GM21717 (cell line): ENCODE data around the gene BIN1.
A peak's percentile ranks its signal among the peaks of the same experiment; 100 is the strongest.

ENCODE experiments used
- ATAC-seq: cut with Tn5 transposase; IDR thresholded peaks from one replicate; pipeline ENCODE4 v1.9.1; 2021; ENCODE audit warnings: mild to moderate bottlenecking, moderate library complexity; ENCODE audit not compliant: unreplicated experiment

The BIN1 gene

DNA sequence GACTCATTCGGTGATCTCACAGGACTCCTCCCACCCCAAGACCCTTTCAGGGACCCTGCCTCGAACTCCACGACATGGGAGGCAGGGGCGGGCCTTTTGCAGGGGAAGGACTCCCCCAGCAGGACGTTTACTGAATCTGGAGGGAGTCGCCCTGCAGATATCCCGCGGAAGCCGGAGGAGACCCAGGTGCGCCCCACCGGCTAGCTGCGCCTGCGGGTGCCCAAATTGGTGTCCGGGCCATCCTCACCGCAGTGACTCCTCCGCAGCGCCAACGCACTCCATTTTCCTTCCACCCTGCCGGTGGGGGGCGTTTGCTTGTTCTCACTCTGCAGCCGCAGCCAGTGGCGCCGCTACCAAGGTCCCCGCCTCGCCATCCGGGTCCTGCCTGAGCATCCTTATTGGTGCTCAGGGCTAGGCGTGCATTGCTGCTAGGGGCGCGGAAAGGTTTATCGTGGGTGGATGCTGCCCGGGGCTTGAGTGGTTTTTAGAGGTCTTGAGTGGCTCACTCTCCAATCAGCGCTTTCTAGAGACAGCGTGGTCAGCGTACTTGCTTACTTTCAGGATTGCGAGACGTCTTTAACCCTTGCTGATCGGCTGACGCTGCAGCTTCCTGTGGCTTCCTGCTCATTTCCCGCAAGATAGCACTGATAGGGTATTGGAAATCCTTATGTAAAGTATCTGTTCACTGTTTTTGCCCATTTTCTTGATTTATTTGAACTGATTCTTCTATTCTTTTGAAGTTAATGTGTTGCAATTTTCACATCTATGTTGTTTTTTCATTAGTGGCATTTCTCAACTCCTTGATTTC lies 81.4 kb downstream of the BIN1 start:
- ATAC-seq = peak; percentile 91

DNA sequence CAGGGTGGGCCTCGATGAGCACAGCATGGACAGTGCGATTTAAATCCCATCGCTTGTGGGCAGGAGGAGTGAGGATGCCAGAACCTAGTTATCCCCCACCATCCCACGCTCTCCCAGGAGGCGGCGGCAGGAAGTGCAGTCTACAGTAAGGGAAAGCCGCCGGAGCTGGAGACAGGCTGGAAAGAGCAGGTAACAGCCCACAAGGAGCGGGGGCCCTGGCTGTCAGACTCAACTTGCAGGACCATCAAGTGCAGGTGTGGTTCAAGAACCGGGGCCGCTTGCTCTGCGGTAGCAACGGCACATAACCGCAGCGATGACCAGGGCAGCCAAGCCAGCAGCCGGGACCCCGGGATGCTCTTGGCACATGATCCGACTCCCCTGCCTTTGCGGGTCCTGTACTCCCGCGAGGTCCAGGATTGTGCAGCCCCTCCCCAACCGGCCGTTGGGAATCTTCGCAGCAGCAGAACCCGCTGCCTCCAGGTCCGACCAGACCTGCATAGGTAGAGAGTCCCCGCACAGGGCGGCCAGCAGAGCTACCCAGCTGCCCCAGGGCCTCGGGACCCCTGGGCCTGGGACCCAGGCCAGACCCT lies 82.1 kb downstream of the BIN1 start:
- peak; percentile 8 for ATAC-seq

DNA sequence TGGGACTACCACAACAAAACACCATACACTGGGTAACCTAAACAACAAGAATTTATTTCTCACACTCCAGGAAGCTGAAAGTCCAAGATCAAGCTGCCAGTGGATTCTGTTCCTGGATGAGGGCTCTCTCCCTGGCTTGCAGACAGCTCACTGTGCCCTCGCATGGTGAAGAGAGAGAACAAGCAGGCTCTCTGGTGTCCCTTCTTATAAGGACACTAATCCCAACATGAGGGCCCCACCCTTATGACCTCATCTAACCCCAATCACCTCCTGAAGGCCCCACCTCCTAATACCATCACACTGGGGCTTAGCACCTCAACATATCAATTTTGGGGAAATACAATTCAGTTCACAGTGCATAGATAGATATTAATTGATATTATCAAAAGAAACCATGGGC lies 83.5 kb downstream of the BIN1 start:
- ATAC-seq = no peak

DNA sequence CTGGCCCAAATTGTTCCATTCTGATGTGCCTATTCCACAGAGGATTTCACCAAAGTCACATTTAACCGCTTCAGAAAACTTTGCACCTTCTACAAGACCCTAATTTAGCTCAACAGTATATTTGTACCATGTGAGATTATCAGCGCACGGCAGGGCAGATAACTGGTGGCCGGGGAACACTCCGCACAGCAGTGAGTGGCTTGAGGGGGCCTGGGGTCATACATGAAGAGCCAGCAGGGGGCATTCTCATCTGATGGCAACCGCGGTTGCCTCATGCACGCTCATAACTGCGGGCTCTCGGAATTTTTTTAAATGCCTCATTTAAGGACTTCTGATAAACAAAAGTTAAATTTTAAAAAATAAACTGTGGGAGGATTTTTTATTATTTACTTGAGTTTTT lies 84.1 kb downstream of the BIN1 start:
- ATAC-seq = no peak

DNA sequence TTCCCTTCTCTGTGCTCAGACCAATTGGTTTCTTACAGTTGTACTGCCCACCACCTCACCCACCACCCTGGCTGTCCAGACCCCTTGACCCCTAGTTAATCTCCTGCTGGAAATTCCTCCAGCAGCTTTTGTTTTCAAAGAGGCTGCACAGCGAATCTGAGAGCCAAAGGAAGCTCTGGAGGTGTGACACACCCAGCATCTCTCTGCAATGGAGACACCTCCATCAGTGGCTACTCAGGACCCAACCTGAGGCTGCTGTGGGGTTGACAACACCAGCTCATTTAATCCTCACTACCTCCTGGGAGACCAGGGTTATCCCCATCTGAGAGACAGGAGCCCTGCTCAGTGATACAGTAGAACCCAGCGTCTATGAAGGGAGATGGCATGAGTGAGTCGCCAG lies 86.4 kb downstream of the BIN1 start:
- no peak for ATAC-seq

DNA sequence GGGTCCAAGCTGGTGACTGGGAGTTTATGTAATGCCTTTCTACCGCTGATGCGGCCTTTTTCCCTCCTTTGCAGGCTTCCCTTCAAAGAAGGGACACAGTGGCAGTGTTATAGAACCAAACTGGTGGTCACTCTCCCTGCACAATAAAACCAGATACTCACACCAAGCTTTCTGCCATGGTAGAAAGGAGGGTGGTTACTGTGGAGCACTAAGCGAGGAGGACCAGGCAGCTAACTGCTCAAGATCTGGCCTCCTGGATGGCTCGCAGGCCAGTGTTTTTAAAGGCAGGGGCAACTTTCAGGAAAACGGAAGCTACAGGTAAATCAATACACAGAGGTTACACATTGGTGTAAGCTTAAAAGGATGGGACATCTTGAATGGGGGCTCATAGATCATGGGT lies 89.4 kb downstream of the BIN1 start:
- no peak for ATAC-seq

DNA sequence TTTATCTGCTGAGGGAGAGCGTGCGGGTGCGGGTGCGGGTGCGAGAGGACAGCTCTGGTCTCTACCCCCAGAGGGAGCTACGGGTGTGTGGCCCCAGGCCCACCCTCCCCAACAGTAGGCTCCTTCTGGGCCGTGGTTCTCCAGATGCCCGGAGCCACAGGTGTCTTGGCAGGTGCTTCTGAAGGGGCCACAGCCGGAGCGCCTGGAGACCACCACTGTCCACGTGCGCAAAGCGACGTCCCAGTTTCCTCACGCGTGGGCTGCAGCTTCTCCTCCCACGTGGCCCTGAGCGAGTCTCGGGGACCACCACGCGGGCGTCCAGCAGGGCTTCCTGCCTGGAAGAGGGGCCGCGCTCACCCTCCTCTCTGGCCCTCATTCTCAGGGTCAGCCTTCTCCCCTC lies 90.6 kb downstream of the BIN1 start:
- no peak for ATAC-seq

DNA sequence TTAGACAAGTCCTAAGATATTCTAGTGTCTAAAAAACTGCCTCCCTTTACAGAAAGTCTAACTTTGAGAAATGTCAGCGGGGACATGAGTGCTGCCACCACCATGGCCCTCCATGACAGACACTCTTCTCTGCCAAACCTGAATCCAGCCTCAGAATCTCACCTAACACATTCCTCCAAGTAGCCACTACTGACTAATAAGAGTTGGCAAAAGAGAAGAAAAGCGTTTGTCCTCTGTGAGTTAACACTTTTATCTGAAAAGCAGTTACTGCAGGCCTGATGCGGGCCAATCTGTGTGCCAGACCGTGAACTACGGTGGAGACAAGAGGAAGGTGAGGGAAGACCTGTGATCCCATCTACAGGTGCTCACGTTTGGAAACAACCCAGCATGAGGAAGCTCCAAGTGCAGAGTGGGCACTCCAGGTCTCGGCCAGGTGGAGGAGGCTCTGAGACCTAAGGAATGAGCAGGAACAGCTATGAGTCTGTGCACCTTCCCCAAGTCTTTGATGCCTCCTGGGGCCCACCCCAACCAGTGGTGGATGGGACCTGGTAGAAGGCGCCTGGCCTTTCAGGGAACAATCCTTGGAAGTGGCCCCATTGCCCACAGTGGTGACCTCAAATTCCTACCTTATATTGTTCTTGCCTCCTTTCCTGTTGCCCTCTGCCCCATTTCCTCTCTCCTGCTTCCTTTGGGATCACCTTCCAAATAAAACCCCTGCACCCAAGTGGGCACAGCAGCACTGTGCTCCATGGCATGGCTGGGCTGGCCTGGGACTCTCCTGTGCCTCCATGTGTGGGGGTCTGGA lies 91.6 kb downstream of the BIN1 start:
- ATAC-seq = no peak

DNA sequence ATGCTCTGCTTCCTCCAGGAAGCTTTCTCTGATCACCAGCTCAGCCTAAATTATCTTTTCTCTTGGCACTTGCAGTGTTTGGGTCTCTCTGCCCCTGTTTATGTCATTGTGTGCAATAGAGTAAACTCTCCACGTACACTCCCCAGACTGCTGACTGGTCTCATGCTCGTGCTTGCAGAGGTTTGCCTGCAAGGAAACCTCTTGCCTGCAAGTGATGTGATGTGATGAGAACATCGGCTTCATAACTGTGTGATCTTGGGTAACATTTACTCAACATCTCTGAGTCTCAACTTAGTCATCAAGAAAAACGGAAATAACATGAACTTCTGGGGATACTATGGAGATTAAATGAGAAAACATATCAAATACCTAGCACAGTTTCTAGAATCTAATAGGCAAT lies 92.3 kb downstream of the BIN1 start:
- ATAC-seq = no peak

DNA sequence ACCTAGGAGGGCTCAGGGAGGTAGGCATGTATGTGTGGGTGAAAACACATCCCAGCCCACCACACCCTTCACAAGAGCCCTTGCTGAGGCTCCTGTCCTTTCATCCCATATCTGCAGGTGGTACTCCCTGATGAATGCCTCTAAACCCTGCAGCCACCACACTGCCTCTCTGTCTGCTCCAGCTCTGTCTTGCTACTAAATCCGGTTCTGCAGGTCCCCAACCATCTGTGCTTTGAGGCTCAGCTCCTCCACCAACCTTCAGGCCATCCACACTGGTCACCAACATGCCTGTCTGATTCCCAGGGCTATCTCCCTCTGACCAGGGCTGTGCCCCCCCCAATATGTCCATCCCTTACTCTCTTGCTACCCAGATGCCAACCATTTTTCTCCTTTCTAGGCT lies 92.7 kb downstream of the BIN1 start:
- ATAC-seq = no peak

DNA sequence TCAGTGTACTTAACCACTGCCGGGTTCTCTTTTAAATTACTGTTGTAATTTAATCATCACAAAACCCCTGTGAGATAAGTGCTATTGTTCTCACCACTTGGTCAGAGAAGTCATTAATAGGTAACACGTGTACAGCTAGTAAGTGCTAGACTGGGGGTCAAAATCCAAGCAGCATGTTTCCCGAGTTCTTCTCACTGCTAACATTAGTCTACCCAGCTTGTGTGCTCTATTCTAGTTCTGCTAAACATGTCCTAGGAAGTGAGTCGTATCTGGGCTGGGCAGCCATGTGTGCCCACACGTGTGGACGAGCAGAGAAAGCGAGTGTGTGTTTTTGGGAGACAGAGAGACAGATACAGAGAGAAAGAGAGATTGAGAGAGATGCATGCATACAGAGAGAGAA lies 94.1 kb downstream of the BIN1 start:
- no peak for ATAC-seq

DNA sequence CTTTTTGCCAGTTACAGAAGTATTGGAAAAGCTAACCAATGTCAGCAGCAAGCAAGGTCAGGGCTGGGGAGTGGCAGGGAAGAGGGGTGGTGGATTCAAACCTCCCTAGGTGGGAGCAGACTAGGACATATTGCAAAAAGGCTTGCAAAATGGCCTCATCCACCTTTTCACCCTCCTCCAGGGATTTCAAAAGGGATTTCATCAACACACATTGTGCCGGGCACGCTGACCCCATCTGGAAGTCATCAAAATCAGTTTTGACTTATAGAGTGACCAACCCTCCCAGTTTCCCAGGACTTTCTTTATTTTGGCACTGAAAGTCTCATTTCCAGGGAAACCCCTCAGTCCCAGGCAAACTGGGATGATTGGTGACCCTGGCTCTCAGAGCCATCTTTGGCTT lies 94.7 kb downstream of the BIN1 start:
- ATAC-seq = no peak

DNA sequence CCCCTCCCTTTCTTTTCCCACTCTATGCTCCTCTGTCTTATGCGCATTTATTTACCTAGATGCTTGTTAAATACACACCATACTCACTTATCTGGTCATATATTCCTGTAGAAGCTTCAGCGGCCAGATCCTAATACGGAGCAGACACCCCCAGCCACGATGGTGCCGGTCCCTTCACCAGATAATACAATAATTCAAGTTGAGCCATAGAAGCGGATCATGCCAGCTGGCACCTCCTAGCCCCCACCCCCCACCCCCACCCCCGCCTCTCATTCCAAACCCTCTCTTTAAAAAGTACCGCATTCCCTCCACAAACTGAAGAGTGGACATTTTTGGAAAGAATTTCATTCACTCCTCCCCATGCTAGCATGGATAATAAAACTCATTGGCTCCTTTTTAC lies 95.2 kb downstream of the BIN1 start:
- no peak for ATAC-seq

DNA sequence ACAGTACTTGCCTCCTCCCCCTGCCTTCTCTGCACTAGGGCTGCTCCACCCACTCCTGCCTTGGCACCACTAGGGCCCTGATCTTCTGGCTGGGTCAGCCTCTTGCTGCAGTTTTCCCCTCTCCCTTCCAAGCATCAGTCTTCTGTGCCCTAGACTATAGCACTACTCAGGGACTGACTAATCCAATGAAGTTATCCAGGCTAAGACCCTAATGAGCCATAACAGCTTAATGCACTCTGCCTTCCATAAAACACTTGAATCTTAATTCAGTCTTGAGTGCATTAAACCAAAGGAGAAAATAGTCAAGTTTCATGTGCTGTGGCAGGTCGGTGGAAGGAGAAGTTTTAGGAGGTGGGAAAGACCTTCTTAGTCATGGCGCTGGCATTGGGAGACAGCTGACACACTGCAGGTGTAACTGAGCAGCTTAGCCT lies 95.7 kb downstream of the BIN1 start:
- no peak for ATAC-seq

DNA sequence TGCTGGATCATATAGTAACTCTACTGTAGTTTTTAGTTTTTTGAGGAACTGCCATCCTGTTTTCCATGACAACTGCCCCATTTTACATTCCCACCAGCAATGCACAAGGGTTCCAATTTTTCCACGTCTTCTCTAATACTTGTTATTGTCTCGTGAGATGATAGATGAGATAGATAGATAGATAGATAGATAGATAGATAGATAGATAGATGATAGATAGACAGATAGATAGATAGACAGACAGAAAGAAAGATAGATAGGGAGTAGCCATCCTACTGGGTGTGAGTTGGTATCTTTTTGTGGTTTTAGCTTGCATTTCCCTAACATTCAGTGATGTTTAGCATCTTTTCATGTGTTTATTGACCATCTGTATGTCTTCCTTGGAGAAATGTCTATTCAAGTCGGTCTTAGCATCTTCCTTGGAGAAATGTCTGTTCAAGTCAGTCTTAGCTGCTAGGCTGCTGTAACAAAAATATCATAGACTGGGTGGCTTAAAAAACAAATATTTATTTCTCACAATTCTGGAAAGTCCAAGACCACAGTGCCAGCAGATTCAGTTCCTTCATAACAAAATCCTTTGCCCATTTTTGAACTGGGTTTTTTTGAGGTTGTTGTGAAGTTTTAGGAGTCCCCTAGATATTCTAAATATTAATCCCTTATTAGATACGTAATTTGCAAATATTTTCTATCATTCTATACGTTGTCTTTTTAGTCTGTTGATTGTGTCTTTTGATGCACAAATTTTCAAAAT lies 98.5 kb downstream of the BIN1 start:
- no peak for ATAC-seq

DNA sequence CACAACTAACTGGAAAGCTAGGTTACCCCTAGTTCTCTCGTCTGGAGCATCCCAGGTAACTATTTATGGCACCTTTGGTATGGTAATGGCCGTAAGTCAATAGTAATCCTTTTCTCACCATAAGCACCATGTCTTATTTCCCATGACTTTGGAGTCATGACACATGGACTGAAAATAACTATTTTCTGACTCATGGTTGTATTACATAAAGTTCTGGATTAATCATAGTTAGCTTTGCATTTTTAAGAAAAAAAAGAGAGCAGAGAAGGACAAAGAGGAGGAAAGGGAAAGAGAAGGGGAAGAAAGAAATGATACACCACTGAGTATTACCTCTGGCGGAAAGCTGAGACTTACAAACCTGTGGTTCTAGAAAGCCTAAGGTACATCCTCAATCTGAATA lies 99.3 kb downstream of the BIN1 start:
- no peak for ATAC-seq

DNA sequence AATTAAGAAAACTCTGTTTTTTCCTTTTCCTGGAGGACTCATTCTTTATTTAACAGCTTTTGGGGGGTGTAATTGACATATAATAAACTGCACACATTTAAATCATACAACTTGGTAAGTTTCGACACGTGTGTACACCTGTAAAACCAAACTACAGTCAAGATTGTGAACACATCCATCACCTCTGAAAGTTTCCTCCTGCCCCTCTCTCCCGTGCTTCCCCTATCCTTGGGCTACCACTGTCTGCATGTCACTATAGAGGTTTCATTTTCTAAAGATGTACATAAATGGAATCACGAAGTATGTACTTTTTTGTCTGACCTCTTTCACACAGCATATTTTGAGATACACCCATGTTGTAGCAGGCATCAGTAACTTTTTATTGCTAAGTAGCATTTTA lies 100.0 kb downstream of the BIN1 start:
- no peak for ATAC-seq

DNA sequence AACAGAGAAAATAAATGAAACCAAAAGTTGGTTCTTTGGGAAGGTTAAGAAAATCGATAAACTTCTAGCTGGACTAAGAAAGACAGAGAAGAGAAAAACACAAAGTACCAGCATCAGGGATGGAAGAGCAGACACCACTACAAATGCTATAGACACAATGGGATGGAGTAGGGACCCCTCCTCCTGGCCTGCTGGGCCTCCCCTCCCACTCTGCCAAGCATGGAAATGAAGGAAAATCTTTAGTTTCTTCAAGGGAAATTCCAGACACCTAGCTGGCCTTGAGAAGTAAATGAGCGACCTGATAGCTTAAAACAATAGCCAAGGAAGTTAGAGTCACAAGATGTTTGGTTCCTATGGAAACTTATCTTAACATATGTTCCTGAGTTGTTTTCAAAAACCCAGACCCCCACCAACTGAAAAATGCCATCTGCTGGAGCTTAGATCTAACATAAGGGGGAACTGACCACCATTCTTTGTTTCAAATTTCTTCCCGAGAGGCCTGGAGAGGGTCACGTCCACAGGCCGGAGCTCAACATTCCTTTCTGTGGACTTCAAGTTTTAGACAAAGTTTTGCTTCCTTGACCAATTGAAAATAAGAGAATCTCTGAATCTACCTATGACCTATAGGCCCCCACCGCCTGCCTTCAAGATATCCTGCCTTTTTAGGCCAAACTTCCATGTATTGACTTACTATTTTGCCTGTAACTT lies 101.9 kb downstream of the BIN1 start:
- no peak for ATAC-seq

DNA sequence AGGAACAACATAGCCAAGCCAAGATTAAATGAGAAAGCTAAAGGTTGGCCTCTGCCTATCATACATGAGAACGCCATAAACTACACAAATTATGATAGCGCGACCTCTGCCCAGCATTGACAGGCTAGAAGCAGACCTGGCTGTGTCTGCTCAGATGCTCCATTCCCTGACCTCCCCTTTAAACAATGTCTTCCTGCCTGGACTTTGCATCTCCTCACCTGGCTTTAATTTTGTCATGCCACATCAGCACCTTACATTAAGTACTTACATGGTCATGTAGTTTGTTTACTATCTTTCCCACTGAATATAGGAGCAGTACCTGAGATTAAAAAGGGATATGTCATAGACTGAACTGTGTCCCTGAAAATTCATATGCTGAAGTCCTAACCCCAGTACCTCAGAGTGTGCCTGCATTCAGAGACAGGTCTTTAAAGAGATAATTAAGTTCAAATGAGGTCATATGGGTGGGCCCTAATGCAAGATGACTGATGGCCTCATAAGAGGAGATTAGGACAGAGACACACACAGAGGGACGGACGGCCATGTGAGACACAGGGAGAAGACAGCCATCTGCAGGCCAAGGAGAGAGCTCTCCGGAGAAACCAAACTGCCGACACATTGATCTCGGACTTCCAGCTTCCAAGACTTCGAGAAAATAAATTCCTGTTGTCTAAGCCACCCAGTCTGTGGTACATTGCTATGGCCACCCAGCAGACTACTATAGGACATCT lies 103.7 kb downstream of the BIN1 start:
- ATAC-seq = no peak

DNA sequence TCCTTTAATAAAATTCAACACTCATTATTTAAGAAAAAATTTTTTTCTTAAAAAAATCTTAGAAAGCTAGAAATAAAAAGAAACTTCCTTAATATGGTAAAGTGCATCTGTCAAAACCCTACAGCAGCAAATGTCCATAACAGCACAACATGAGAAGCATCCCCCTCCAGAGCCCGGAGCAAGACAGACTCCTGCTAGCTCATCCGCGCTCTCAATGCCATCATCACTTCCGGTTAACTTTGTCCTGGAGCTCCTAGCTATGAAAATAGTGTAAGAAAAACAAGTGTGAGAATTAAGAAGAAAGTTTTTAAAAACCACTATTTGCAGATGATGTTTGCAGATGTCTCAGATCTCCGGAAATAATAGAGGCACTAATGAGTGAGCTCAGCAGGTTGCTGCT lies 105.2 kb downstream of the BIN1 start:
- no peak for ATAC-seq
